ENCODE measurements around the gene ABCA9.

GRCh38 chr17:69055334-69055733 lies 5.4 kb downstream of the ABCA9 start:
- TF ChIP-seq CTCF (IDR thresholded peaks at IDR 0.05; ENCODE audit: low read depth, low read length): no peak
- no peak for TF ChIP-seq EZH2phosphoT487 (IDR thresholded peaks at IDR 0.05; ENCODE audit: low read depth)

Measured in OCI-LY3 (cell line).